DOHH2 (cell line): ENCODE results near the gene FAM131C.

Source experiments
- H3F3A ChIP-seq: fragments of 200-600 bp; sonication (generic), shearing (Covaris generic); 2 replicates; pipeline ENCODE4 v1.6.0; 2016; ENCODE audit warnings: antibody characterized with exemption, mild to moderate bottlenecking; ENCODE audit not compliant: control insufficient read depth, insufficient read depth
- H3K27ac ChIP-seq: fragments of 200-600 bp; sonication (generic); 2 replicates; pipeline ENCODE4 v1.5.1; 2014; ENCODE audit warnings: low read depth, mild to moderate bottlenecking, low read length, moderate library complexity
- H3K27me3 ChIP-seq: fragments of 200-600 bp; sonication (generic); 2 replicates; pipeline ENCODE4 v1.6.1; 2014; ENCODE audit warnings: mild to moderate bottlenecking, low read length, mixed read lengths; ENCODE audit not compliant: control insufficient read depth
- H3K36me3 ChIP-seq: fragments of 200-600 bp; sonication (generic); 2 replicates; pipeline ENCODE4 v1.6.1; 2014; ENCODE audit warnings: mild to moderate bottlenecking, low read length, moderate library complexity, mixed read lengths; ENCODE audit not compliant: control insufficient read depth
- H3K4me1 ChIP-seq: fragments of 200-600 bp; sonication (generic); 2 replicates; pipeline ENCODE4 v1.6.1; 2014; ENCODE audit warnings: mild to moderate bottlenecking, low read length, mixed read lengths; ENCODE audit not compliant: control insufficient read depth
- H3K4me2 ChIP-seq: fragments of 200-600 bp; sonication (generic); 2 replicates; pipeline ENCODE4 v1.6.0; 2014; ENCODE audit warnings: mild to moderate bottlenecking, low read length, moderate library complexity
- H3K4me3 ChIP-seq: fragments of 200-600 bp; sonication (generic); 2 replicates; pipeline ENCODE4 v1.5.1; 2014; ENCODE audit warnings: mild to moderate bottlenecking, low read length, mixed read lengths
- H3K79me2 ChIP-seq: fragments of 200-600 bp; sonication (generic); 2 replicates; pipeline ENCODE4 v1.6.1; 2014; ENCODE audit warnings: mild to moderate bottlenecking, low read length, mixed read lengths; ENCODE audit not compliant: control insufficient read depth
- H3K9me2 ChIP-seq: fragments of 200-600 bp; sonication (generic); replicated peaks from 2 replicates; pipeline ENCODE4 v1.6.1; 2014; ENCODE audit warnings: mild to moderate bottlenecking, low read length, mixed read lengths; ENCODE audit not compliant: control insufficient read depth
- H3K9me3 ChIP-seq: fragments of 200-600 bp; sonication (generic); 2 replicates; pipeline ENCODE4 v1.6.1; 2014; ENCODE audit warnings: antibody characterized with exemption, low read length, mixed read lengths; ENCODE audit not compliant: control insufficient read depth, insufficient read depth
- H4K20me1 ChIP-seq: fragments of 200-600 bp; sonication (generic); 2 replicates; pipeline ENCODE4 v1.6.0; 2014; ENCODE audit warnings: low read depth, mild to moderate bottlenecking, antibody characterized with exemption, low read length, moderate library complexity; ENCODE audit not compliant: control insufficient read depth, insufficient read depth
- CTCF ChIP-seq: fragments of 200-600 bp; sonication (generic); IDR thresholded peaks from one replicate; pipeline ENCODE4 v1.5.1; 2014; ENCODE audit warnings: antibody characterized with exemption, mild to moderate bottlenecking, low read depth, low read length; ENCODE audit not compliant: poor library complexity, severe bottlenecking
- EZH2phosphoT487 ChIP-seq: fragments of 200-600 bp; sonication (generic); IDR thresholded peaks from 2 replicates; pipeline ENCODE4 v1.6.1; 2017; ENCODE audit warnings: borderline replicate concordance, mild to moderate bottlenecking, antibody characterized with exemption, low read length, moderate library complexity, mixed read lengths

Gene FAM131C

GRCh38 chr1:16009678-16010077 lies 63.8 kb downstream of the FAM131C start:
- no peak overlapping the region for H3K4me2 ChIP-seq
- peaks cover 27% of the 10 kb centered on the region for H3K27me3 ChIP-seq
- no peaks in the 10 kb centered on the region for H3K9me3 ChIP-seq
- H4K20me1 ChIP-seq = no peaks in the 10 kb centered on the region
- peaks cover 51% of the 10 kb centered on the region for H3K4me1 ChIP-seq
- H3K9me2 ChIP-seq = no peaks in the 10 kb centered on the region
- H3K27ac ChIP-seq = no peak overlapping the region
- no peaks in the 10 kb centered on the region for H3F3A ChIP-seq
- H3K79me2 ChIP-seq = no peaks in the 10 kb centered on the region
- TF ChIP-seq CTCF (no peak), EZH2phosphoT487 (no peak)
- H3K4me3 ChIP-seq = no peak overlapping the region
- H3K36me3 ChIP-seq = no peaks in the 10 kb centered on the region

GRCh38 chr1:16009030-16009460 lies 64.4 kb downstream of the FAM131C start:
- H3K4me2 ChIP-seq = no peak overlapping the region
- no peaks in the 10 kb centered on the region for H3K9me3 ChIP-seq
- TF ChIP-seq CTCF = peak; percentile 99
- TF ChIP-seq EZH2phosphoT487 = no peak
- H3K9me2 ChIP-seq = no peaks in the 10 kb centered on the region
- no peaks in the 10 kb centered on the region for H3K79me2 ChIP-seq
- H3K27me3 ChIP-seq = peaks cover 24% of the 10 kb centered on the region
- peaks cover 47% of the 10 kb centered on the region for H3K4me1 ChIP-seq
- H3F3A ChIP-seq = no peaks in the 10 kb centered on the region
- no peak overlapping the region for H3K4me3 ChIP-seq
- H3K36me3 ChIP-seq = no peaks in the 10 kb centered on the region
- no peak overlapping the region for H3K27ac ChIP-seq
- no peaks in the 10 kb centered on the region for H4K20me1 ChIP-seq
